ENCODE data around the gene PLCB4.

PLCB4 gene

GRCh38 chr20:9514461-9515213, 445.8 kb downstream of the PLCB4 start, which contains the start of gene LAMP5:
LAMP5 (plus strand) TSS chr20:9514590; CDS start chr20:9514853, 263 bp downstream.
- DNase-seq (ENCODE audit: extremely low read depth, low read depth) = no peak
- TF ChIP-seq, protein P1, sequence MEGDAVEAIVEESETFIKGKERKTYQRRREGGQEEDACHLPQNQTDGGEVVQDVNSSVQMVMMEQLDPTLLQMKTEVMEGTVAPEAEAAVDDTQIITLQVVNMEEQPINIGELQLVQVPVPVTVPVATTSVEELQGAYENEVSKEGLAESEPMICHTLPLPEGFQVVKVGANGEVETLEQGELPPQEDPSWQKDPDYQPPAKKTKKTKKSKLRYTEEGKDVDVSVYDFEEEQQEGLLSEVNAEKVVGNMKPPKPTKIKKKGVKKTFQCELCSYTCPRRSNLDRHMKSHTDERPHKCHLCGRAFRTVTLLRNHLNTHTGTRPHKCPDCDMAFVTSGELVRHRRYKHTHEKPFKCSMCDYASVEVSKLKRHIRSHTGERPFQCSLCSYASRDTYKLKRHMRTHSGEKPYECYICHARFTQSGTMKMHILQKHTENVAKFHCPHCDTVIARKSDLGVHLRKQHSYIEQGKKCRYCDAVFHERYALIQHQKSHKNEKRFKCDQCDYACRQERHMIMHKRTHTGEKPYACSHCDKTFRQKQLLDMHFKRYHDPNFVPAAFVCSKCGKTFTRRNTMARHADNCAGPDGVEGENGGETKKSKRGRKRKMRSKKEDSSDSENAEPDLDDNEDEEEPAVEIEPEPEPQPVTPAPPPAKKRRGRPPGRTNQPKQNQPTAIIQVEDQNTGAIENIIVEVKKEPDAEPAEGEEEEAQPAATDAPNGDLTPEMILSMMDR (IDR thresholded peaks at IDR 0.05; ENCODE audit: low read depth, low read length) = no peak

DNA sequence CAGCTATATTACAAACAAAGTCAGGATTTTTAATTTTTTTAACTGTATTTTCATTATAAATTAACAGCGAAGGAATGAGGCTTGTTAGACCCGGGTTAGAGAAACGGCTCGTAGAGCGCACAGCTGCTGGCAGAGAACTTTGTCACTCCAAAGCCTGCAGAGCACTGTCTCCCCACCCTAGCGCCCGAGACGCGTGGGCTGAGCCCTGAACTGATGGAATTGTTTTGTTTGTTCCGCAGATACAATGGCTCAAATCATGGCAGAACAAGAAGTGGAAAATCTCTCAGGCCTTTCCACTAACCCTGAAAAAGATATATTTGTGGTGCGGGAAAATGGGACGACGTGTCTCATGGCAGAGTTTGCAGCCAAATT, 446.3 kb downstream of the PLCB4 start:
- TF ChIP-seq, protein P1 (IDR thresholded peaks at IDR 0.05; ENCODE audit: low read depth, low read length) = no peak
- no peak for DNase-seq (ENCODE audit: extremely low read depth, low read depth)

DNA sequence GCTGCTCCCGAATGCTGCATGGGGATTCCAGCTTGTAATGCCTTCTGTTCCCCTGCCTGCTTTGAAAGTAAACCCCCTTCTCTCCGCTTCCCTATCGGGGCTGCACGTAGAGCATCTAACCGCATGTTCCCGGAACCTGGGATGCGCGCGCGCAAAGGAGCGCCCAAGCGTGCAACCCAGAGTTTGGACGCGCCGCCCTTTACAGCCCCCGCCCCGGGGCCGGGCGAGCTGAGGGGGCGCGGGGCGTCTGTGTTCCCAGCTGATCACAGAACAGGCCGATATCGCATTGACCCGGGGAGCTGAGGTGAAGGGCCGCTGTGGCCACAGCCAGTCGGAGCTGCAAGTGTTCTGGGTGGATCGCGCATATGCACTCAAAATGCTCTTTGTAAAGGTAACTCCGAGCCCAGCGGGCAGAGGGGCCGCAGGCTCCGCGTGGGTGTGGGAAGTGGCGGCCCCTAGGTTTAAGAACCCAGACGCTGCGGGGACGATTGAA, 446.9 kb downstream of the PLCB4 start:
- DNase-seq (ENCODE audit: extremely low read depth, low read depth) = no peak

GRCh38 chr20:9516234-9516871, 447.5 kb downstream of the PLCB4 start:
- DNase-seq (ENCODE audit: extremely low read depth, low read depth) = no peak
- TF ChIP-seq, protein P1 (IDR thresholded peaks at IDR 0.05; ENCODE audit: low read depth, low read length) = no peak

More for the DNA sequence above, 446.9 kb downstream of the PLCB4 start:
- TF ChIP-seq, protein P1 (IDR thresholded peaks at IDR 0.05; ENCODE audit: low read depth, low read length) = no peak

DNA sequence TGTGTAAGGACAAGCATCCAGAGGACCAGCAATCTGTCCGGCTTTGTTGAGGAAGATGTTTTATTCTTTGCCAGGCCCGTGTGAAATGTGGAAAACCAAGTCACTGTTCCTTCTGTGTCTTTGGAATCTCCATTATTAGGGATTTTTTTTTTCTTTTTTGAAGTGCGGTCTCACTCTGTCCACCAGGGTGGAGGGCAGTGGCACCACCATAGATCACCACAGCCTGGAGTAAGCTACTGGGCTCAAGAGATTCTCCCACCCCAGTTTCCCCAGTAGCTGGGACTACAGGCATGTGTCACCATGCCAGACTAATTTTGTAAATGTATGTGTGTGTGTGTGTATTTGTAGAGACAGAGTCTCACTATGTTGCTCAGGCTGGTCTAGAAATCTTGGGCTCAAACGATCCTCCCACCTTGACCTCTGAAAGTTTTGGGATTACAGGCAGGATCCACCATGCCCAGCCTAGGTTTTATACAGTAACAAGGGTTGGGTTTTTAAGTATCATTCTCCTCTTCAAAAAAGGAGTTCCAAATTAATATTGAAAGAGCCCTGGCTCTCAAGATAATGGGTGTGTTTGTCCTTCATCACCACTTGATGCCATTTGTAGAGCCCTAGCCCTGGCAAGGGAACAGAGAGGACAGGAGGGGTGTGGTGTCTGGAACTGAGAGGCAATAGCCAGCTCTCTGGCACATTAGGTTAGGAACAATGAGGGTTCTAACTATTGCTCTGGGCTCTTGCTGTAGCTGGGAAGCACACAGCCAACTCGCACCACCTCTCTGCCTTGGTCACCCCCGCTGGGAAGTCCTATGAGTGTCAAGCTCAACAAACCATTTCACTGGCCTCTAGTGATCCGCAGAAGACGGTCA, 448.6 kb downstream of the PLCB4 start:
- DNase-seq (ENCODE audit: extremely low read depth, low read depth) = no peak
- TF ChIP-seq, protein P1 (IDR thresholded peaks at IDR 0.05; ENCODE audit: low read depth, low read length) = no peak

DNA sequence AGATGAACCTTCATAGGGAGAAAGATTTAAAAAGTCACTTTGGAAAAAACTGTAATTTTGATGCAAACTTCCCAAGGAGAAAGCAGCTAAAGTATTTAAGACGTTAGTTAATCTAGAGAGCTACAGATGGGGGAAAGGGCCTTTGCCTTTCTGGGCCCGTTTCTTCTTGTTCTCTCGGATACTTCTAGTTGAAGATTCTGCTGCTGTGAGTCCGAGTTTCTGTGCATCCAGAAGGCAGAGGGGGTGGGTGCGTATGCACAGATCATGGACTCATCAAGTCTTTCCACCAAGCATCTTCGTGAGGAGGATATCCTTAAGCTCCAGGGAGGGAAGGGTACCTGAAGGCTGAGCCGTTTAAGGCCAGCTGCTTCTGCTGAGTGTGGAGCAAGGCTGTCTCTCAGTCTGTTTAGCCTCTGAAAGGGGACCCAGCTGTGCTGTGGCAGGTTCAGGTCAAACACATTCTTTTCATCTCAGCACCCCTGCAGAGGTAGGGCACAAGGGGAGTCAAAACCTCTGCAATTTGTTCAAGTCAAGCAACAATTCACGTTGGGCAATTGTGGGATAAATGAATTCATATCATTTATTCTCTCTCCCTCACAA, 449.8 kb downstream of the PLCB4 start:
- DNase-seq (ENCODE audit: extremely low read depth, low read depth) = no peak
- TF ChIP-seq, protein P1 (IDR thresholded peaks at IDR 0.05; ENCODE audit: low read depth, low read length) = no peak
